Sigmoid colon (tissue), 7 donors: ENCODE results near the gene SUGCT. TPM values are rescaled to one million over a fixed set of nuclear protein-coding genes. Genes with fewer than 3 reads are reported as not detected.

Experiments used
- DNase-seq: peaks from one replicate; pipeline ENCODE4 v3.0.0-alpha.2; 2019
- H3K27ac ChIP-seq, 4 donors: fragments of 200-600 bp; sonication (generic); one replicate each; pipeline ENCODE4 v1.5.1; 2016 to 2019; ENCODE audit warnings: mild to moderate bottlenecking in 1 of 4
- H3K27me3 ChIP-seq, 3 donors: fragments of 200-600 bp; sonication (generic); one replicate each; pipeline ENCODE4 v1.5.1; 2019; ENCODE audit warnings: mild to moderate bottlenecking in 1 of 3
- H3K36me3 ChIP-seq, 4 donors: fragments of 200-600 bp; sonication (generic); one replicate each; pipeline ENCODE4 v1.5.1; 2016 to 2019
- H3K4me1 ChIP-seq, 4 donors: fragments of 200-600 bp; sonication (generic); one replicate each; pipeline ENCODE4 v1.5.1; 2017 to 2019
- H3K4me3 ChIP-seq, 4 donors: fragments of 200-600 bp; sonication (generic); one replicate each; pipeline ENCODE4 v1.5.1; 2017 to 2019; ENCODE audit warnings: mild to moderate bottlenecking in 2 of 4, moderate library complexity in 1 of 4
- H3K9me3 ChIP-seq, 4 donors: fragments of 200-600 bp in 3 of 4; sonication (generic) in 3 of 4; one replicate each; pipeline versions ENCODE4 v1.5.1 to v1.6.1; 2013 to 2019
- CTCF ChIP-seq, 4 experiments: fragments of 450-650 bp in 3 of 4; fragments of 200-600 bp in 1 of 4; IDR thresholded peaks; one replicate each; pipeline ENCODE4 v1.5.1; 2016 to 2019; ENCODE audit warnings: antibody characterized with exemption in 4 of 4, mild to moderate bottlenecking in 3 of 4, moderate library complexity in 2 of 4
- EP300 ChIP-seq, 4 donors: sonication (generic); formaldehyde crosslinking; IDR thresholded peaks; one replicate each; pipeline ENCODE4 v1.6.1; 2017; ENCODE audit warnings: antibody characterized with exemption in 4 of 4
- POLR2A ChIP-seq, 2 donors: fragments of 450-650 bp; IDR thresholded peaks; one replicate each; pipeline ENCODE4 v1.6.1; 2016; ENCODE audit warnings: antibody characterized with exemption in 2 of 2, mild to moderate bottlenecking in 2 of 2, moderate library complexity in 2 of 2
- POLR2AphosphoS5 ChIP-seq, 4 donors: sonication (generic); formaldehyde crosslinking; IDR thresholded peaks; one replicate each; pipeline ENCODE4 v1.6.1; 2017; ENCODE audit warnings: antibody characterized with exemption in 4 of 4
- WGBS, 2 donors: extraction: QIAGEN DNeasy Blood & Tissue Kit; methylation state at CpG; one replicate each; pipeline ENCODE4 v1.1.7; 2013; 5-methylcytosine and 5-hydroxymethylcytosine counted together
- intact Hi-C: fragments of 100-400 bp; cut with DNase I; formaldehyde crosslinking; loops from one replicate; pipeline ENCODE4 v1.15.1; 2023
- polyA plus RNA-seq, 3 donors: library from polyadenylated mRNA; stranded (reverse); fragments of 200-250 nt; gene quantifications; one replicate each; pipeline ENCODE4 v1.2.3, GENCODE V29; 2013
- total RNA-seq, 4 donors: library from RNA; depleted of rRNA; stranded (reverse); fragments of >200 nt; gene quantifications; one replicate each; pipeline ENCODE4 v1.1.0, GENCODE V29; 2016
- donor health status: healthy with polysubstance abuse.
- donor health status: Bipolar disorder and iron deficiency.
- donor health status: healthy.

The SUGCT gene
- total and polyA plus RNA-seq, 7 donors = 2.3 to 25.9 (median 6.3) TPM

GRCh38 chr7:40755438-40755837, 620.6 kb downstream of the SUGCT start:
- Histone ChIP-seq H3K27me3 (no peaks in the 10 kb centered on the region), H3K27ac (no peak overlapping the region), H3K9me3 (no peaks in the 10 kb centered on the region), H3K36me3 (no peaks in the 10 kb centered on the region), H3K4me3 (no peak overlapping the region), H3K4me1 (no peaks in the 10 kb centered on the region)
- 83 to 87% methylated on average over 2 of the region's 2 CpGs for WGBS, 2 donors
- no peak for DNase-seq
- intact Hi-C loops = no loop called here
- TF ChIP-seq EP300 (IDR thresholded peaks at IDR 0.05) = no peak
- TF ChIP-seq CTCF (IDR thresholded peaks at IDR 0.05) = no peak

GRCh38 chr7:40757109-40757508, 622.3 kb downstream of the SUGCT start:
- Histone ChIP-seq H3K36me3 (no peaks in the 10 kb centered on the region), H3K4me3 (no peak overlapping the region), H3K9me3 (no peaks in the 10 kb centered on the region), H3K27ac (no peak overlapping the region), H3K4me1 (peaks cover 0 to 7% (median 0%) of the 10 kb centered on the region in 4 donors), H3K27me3 (no peaks in the 10 kb centered on the region)
- intact Hi-C loops = no loop called here
- TF ChIP-seq POLR2A (IDR thresholded peaks at IDR 0.05) = no peak
- TF ChIP-seq POLR2AphosphoS5 (IDR thresholded peaks at IDR 0.05) = no peak
- no peak for TF ChIP-seq EP300 (IDR thresholded peaks at IDR 0.05)
- no peak for TF ChIP-seq CTCF (IDR thresholded peaks at IDR 0.05)
- 92 to 93% methylated on average over 4 of the region's 4 CpGs for WGBS, 2 donors
- no peak for DNase-seq

- Histone ChIP-seq H3K27ac (no peak overlapping the region), H3K4me1 (peaks cover 0 to 18% (median 5%) of the 10 kb centered on the region in 4 donors), H3K4me3 (no peak overlapping the region), H3K9me3 (no peaks in the 10 kb centered on the region), H3K27me3 (no peaks in the 10 kb centered on the region), H3K36me3 (no peaks in the 10 kb centered on the region)
- intact Hi-C loops = no loop called here
- TF ChIP-seq CTCF (IDR thresholded peaks at IDR 0.05) = no peak
- TF ChIP-seq EP300 (IDR thresholded peaks at IDR 0.05) = no peak
- no peak for TF ChIP-seq POLR2AphosphoS5 (IDR thresholded peaks at IDR 0.05)
- no peak for TF ChIP-seq POLR2A (IDR thresholded peaks at IDR 0.05)
- 81 to 92% methylated on average over 3 of the region's 3 CpGs for WGBS, 2 donors
- no peak for DNase-seq
These were observed 623.8 kb downstream of the SUGCT start for GRCh38 chr7:40758590-40758989.

GRCh38 chr7:40760293-40760964, 625.6 kb downstream of the SUGCT start:
- Histone ChIP-seq H3K27ac (peak overlapping the region in 1 of 4 donors; percentile 4), H3K4me1 (peaks cover 0 to 26% (median 12%) of the 10 kb centered on the region in 4 donors), H3K9me3 (no peaks in the 10 kb centered on the region), H3K27me3 (no peaks in the 10 kb centered on the region), H3K4me3 (no peak overlapping the region), H3K36me3 (no peaks in the 10 kb centered on the region)
- intact Hi-C loops = loop anchor here (5.0 kb wide), 1 partner anchor 947 kb away; no protein-coding TSS in a partner anchor
- 87 to 90% methylated on average over 5 of the region's 5 CpGs for WGBS, 2 donors
- no peak for TF ChIP-seq EP300 (IDR thresholded peaks at IDR 0.05)
- no peak for TF ChIP-seq POLR2AphosphoS5 (IDR thresholded peaks at IDR 0.05)
- TF ChIP-seq CTCF (IDR thresholded peaks at IDR 0.05) = no peak
- TF ChIP-seq POLR2A (IDR thresholded peaks at IDR 0.05) = no peak
- DNase-seq = no peak

GRCh38 chr7:40760987-40761386, 626.2 kb downstream of the SUGCT start:
- H3K27ac ChIP-seq = peak overlapping the region in 1 of 4 donors; percentile 4
- DNase-seq = no peak

More at GRCh38 chr7:40760987-40761386, 626.2 kb downstream of the SUGCT start:
- H3K9me3 ChIP-seq = no peaks in the 10 kb centered on the region
- no peak overlapping the region for H3K4me3 ChIP-seq
- WGBS, 2 donors = 59 to 74% methylated on average over 4 of the region's 4 CpGs
- intact Hi-C loops = loop anchor here (5.0 kb wide), 1 partner anchor 946 kb away; no protein-coding TSS in a partner anchor
- H3K4me1 ChIP-seq = peaks cover 0 to 26% (median 12%) of the 10 kb centered on the region in 4 donors
- no peaks in the 10 kb centered on the region for H3K27me3 ChIP-seq
- no peaks in the 10 kb centered on the region for H3K36me3 ChIP-seq
- TF ChIP-seq POLR2A (IDR thresholded peaks at IDR 0.05) (no peak), POLR2AphosphoS5 (IDR thresholded peaks at IDR 0.05) (no peak), EP300 (IDR thresholded peaks at IDR 0.05) (no peak), CTCF (IDR thresholded peaks at IDR 0.05) (no peak)
